OCI-LY1 (cell line): ENCODE data around the gene AIP.
A peak's percentile ranks its signal among the peaks of the same experiment; 100 is the strongest.

Source experiments
- H2AFZ ChIP-seq: fragments of 200-600 bp; sonication (generic), shearing (Covaris generic); 2 replicates; pipeline ENCODE4 v1.6.0; 2014; ENCODE audit warnings: antibody characterized with exemption, mild to moderate bottlenecking, low read length
- H3F3A ChIP-seq: fragments of 200-600 bp; sonication (generic), shearing (Covaris generic); 2 replicates; pipeline ENCODE4 v1.6.0; 2014; ENCODE audit warnings: mild to moderate bottlenecking, antibody characterized with exemption, low read length, moderate library complexity; ENCODE audit not compliant: insufficient read depth
- H3K27ac ChIP-seq: fragments of 200-600 bp; sonication (generic); 2 replicates; pipeline ENCODE4 v1.5.1; 2014; ENCODE audit warnings: low read length, mixed run types, mild to moderate bottlenecking, low read depth; ENCODE audit not compliant: poor library complexity, severe bottlenecking
- H3K27me3 ChIP-seq: fragments of 200-600 bp; sonication (generic); 2 replicates; pipeline ENCODE4 v1.6.0; 2014; ENCODE audit warnings: antibody characterized with exemption, mild to moderate bottlenecking, low read length, moderate library complexity; ENCODE audit not compliant: insufficient read depth
- H3K36me3 ChIP-seq: fragments of 200-600 bp; sonication (generic); 2 replicates; pipeline ENCODE4 v1.6.1; 2014; ENCODE audit warnings: mild to moderate bottlenecking, antibody characterized with exemption, low read length, moderate library complexity, mixed read lengths; ENCODE audit not compliant: insufficient read depth
- H3K4me1 ChIP-seq: fragments of 200-600 bp; sonication (generic); 2 replicates; pipeline ENCODE4 v1.5.1; 2014; ENCODE audit warnings: mild to moderate bottlenecking, low read length, moderate library complexity; ENCODE audit not compliant: insufficient read depth, severe bottlenecking
- H3K4me2 ChIP-seq: fragments of 200-600 bp; sonication (generic), shearing (Covaris generic); 2 replicates; pipeline ENCODE4 v1.6.1; 2014; ENCODE audit warnings: low read length
- H3K4me3 ChIP-seq: fragments of 200-600 bp; sonication (generic); 2 replicates; pipeline ENCODE4 v1.5.1; 2014; ENCODE audit warnings: low read length, low read depth, mild to moderate bottlenecking, mixed read lengths; ENCODE audit not compliant: poor library complexity, severe bottlenecking
- H3K79me2 ChIP-seq: fragments of 200-600 bp; shearing (Covaris generic); 2 replicates; pipeline ENCODE4 v1.6.1; 2016; ENCODE audit warnings: mixed run types, low read length, mixed read lengths; ENCODE audit not compliant: insufficient read depth
- H3K9ac ChIP-seq: fragments of 200-600 bp; sonication (generic), shearing (Covaris generic); 2 replicates; pipeline ENCODE4 v1.6.1; 2014; ENCODE audit warnings: mild to moderate bottlenecking, low read length, mixed read lengths
- H3K9me2 ChIP-seq: fragments of 200-600 bp; sonication (generic), shearing (Covaris generic); 2 replicates; pipeline ENCODE4 v1.6.1; 2014; ENCODE audit warnings: low read depth, mild to moderate bottlenecking, low read length, mixed read lengths
- H3K9me3 ChIP-seq: fragments of 200-600 bp; shearing (Covaris generic); 2 replicates; pipeline ENCODE4 v1.6.1; 2014; ENCODE audit warnings: low read length, mixed read lengths
- H4K20me1 ChIP-seq: fragments of 200-600 bp; sonication (generic), shearing (Covaris generic); 2 replicates; pipeline ENCODE4 v1.6.0; 2016; ENCODE audit warnings: mild to moderate bottlenecking, low read length; ENCODE audit not compliant: insufficient read depth
- CTCF ChIP-seq: fragments of 200-600 bp; sonication (generic), shearing (Covaris generic); IDR thresholded peaks from 2 replicates; pipeline ENCODE4 v1.5.1; 2017; ENCODE audit warnings: mild to moderate bottlenecking, antibody characterized with exemption, low read length, moderate library complexity, mixed read lengths
- EZH2 ChIP-seq: fragments of 200-600 bp; sonication (generic), shearing (Covaris generic); IDR thresholded peaks from 2 replicates; pipeline ENCODE4 v1.8.0; 2017; ENCODE audit warnings: borderline replicate concordance, mixed run types, mild to moderate bottlenecking, antibody characterized with exemption, low read length, moderate library complexity, mixed read lengths

The AIP gene

GRCh38 chr11:67437082-67437808 lies 45.6 kb upstream of the AIP start, which contains the start of gene PTPRCAP:
TSS of gene PTPRCAP (minus strand) at chr11:67437682. CDS start at chr11:67437619, 63 bp downstream.
- H3K27ac ChIP-seq = peak within 1 kb of the TSS; percentile 97
- H3K36me3 ChIP-seq = peaks cover 43% of the 10 kb centered on the region
- H3K4me1 ChIP-seq = peaks cover 97% of the 10 kb centered on the region
- H2AFZ ChIP-seq = no peak within 1 kb of the TSS
- TF ChIP-seq EZH2 (no peak), CTCF (no peak)
- no peaks in the 10 kb centered on the region for H3K9me3 ChIP-seq
- H3K9ac ChIP-seq = peak within 1 kb of the TSS; percentile 92
- no peaks in the 10 kb centered on the region for H3K27me3 ChIP-seq
- H3K4me2 ChIP-seq = peak within 1 kb of the TSS; percentile 89
- peak within 1 kb of the TSS; percentile 79 for H3K4me3 ChIP-seq
- no peaks in the 10 kb centered on the region for H3K79me2 ChIP-seq
- no peaks in the 10 kb centered on the region for H4K20me1 ChIP-seq
- no peaks in the 10 kb centered on the region for H3K9me2 ChIP-seq
- 0 out of 2 replicates have a peak, but pooled peaks cover 1% of the 10 kb centered on the region for H3F3A ChIP-seq

- Histone ChIP-seq H3K27me3 (no peaks in the 10 kb centered on the region), H3K4me3 (peak overlapping the region; percentile 79), H3K4me1 (peaks cover 97% of the 10 kb centered on the region), H3K4me2 (peak overlapping the region; percentile 89), H3K79me2 (no peaks in the 10 kb centered on the region), H3K9me2 (no peaks in the 10 kb centered on the region), H3K27ac (peak overlapping the region; percentile 97), H3K9ac (peak overlapping the region; percentile 92), H3K36me3 (peaks cover 37% of the 10 kb centered on the region), H4K20me1 (no peaks in the 10 kb centered on the region), H2AFZ (no peak overlapping the region), H3K9me3 (no peaks in the 10 kb centered on the region), H3F3A (peaks cover 7% of the 10 kb centered on the region; the same call in 1 of the 2 replicates)
- TF ChIP-seq CTCF (no peak), EZH2 (no peak)
These were observed 45.0 kb upstream of the AIP start for GRCh38 chr11:67437809-67438157.

- peak overlapping the region; percentile 92 for H3K9ac ChIP-seq
- H2AFZ ChIP-seq = no peak overlapping the region
- H3K79me2 ChIP-seq = no peaks in the 10 kb centered on the region
- peak overlapping the region; percentile 97 for H3K27ac ChIP-seq
- H3K9me2 ChIP-seq = no peaks in the 10 kb centered on the region
- H3K27me3 ChIP-seq = no peaks in the 10 kb centered on the region
- peaks cover 9% of the 10 kb centered on the region; the same call in 1 of the 2 replicates for H3F3A ChIP-seq
- H3K4me3 ChIP-seq = peak overlapping the region; percentile 79
- peaks cover 32% of the 10 kb centered on the region for H3K36me3 ChIP-seq
- H3K9me3 ChIP-seq = no peaks in the 10 kb centered on the region
- peaks cover 96% of the 10 kb centered on the region for H3K4me1 ChIP-seq
- TF ChIP-seq CTCF = no peak
- TF ChIP-seq EZH2 = no peak
- no peaks in the 10 kb centered on the region for H4K20me1 ChIP-seq
- H3K4me2 ChIP-seq = peak overlapping the region; percentile 89
These were observed 44.5 kb upstream of the AIP start for GRCh38 chr11:67438158-67438902.
